Gastrocnemius medialis (tissue), 4 donors: ENCODE data around the gene DMD.

Experiments used
- CTCF ChIP-seq, 5 experiments: fragments of 450-650 bp in 3 of 5; fragments of 200-600 bp in 2 of 5; sonication (generic) in 2 of 5; IDR thresholded peaks in 4 of 5; conservative IDR thresholded peaks in 1 of 5; 1 replicate in 4 of 5; 2 replicates in 1 of 5; pipeline ENCODE4 v1.5.1; 2016 to 2019; ENCODE audit warnings: antibody characterized with exemption in 5 of 5, mild to moderate bottlenecking in 3 of 5, moderate library complexity in 3 of 5
- POLR2A ChIP-seq, 2 donors: fragments of 450-650 bp; IDR thresholded peaks; one replicate each; pipeline ENCODE4 v1.6.1; 2017; ENCODE audit warnings: antibody characterized with exemption in 2 of 2, mild to moderate bottlenecking in 2 of 2, moderate library complexity in 2 of 2

GRCh38 chrX:31265383-31265782 lies 1946.0 kb downstream of the DMD start:
- TF ChIP-seq CTCF (IDR thresholded peaks at IDR 0.05 in 4 of 5, conservative IDR thresholded peaks at IDR 0.05 in 1 of 5): no peak
- TF ChIP-seq POLR2A (IDR thresholded peaks at IDR 0.05): no peak
